Progenitor cell of endocrine pancreas (in vitro differentiated cells): ENCODE measurements around the gene LOXHD1. TPM values are rescaled to one million over a fixed set of nuclear protein-coding genes. Genes with fewer than 3 reads are reported as not detected.

ENCODE experiments used
- DNase-seq: peaks from one replicate; pipeline ENCODE4 v3.0.0; 2021; ENCODE audit warnings: low spot score; ENCODE audit not compliant: unreplicated experiment
- H3K27ac Mint-ChIP-seq: 2 replicates; pipeline ENCODE4 v1.8.0; 2021; ENCODE audit warnings: mild to moderate bottlenecking, moderate library complexity, mixed read lengths
- H3K27me3 Mint-ChIP-seq: 2 replicates; pipeline ENCODE4 v1.8.0; 2021; ENCODE audit warnings: mixed read lengths
- H3K36me3 Mint-ChIP-seq: 2 replicates; pipeline ENCODE4 v1.8.0; 2022; ENCODE audit warnings: mixed read lengths; ENCODE audit not compliant: insufficient read depth
- H3K4me1 Mint-ChIP-seq: 2 replicates; pipeline ENCODE4 v1.8.0; 2021; ENCODE audit warnings: low read depth, mixed read lengths
- H3K4me3 Mint-ChIP-seq: 2 replicates; pipeline ENCODE4 v1.8.0; 2021; ENCODE audit warnings: low read depth, mild to moderate bottlenecking, moderate library complexity, mixed read lengths
- H3K9me3 Mint-ChIP-seq: 2 replicates; pipeline ENCODE4 v1.8.0; 2021; ENCODE audit warnings: low read depth, mixed read lengths
- total RNA-seq: library from RNA; stranded (reverse); gene quantifications from 2 replicates; pipeline ENCODE4 v1.2.1, GENCODE V29; 2021
- TF ChIP-seq, protein P1 (sequence below): fragments of 200-600 bp; sonication (generic); IDR thresholded peaks from one replicate; pipeline ENCODE4 v1.5.0; 2021; ENCODE audit warnings: antibody characterized with exemption, mild to moderate bottlenecking; ENCODE audit not compliant: unreplicated experiment

LOXHD1 gene
- total RNA-seq, 1 donor from 2014 or later: 0.36 TPM

GRCh38 chr18:46447323-46447722 is 209.7 kb downstream of the LOXHD1 start:
- Mint-ChIP-seq H3K4me1 (no peaks in the 10 kb centered on the region), H3K4me3 (no peak overlapping the region), H3K36me3 (peaks cover 4% of the 10 kb centered on the region), H3K27me3 (no peaks in the 10 kb centered on the region), H3K9me3 (peaks cover 3% of the 10 kb centered on the region), H3K27ac (no peak overlapping the region)
- DNase-seq: no peak
- TF ChIP-seq, protein P1, sequence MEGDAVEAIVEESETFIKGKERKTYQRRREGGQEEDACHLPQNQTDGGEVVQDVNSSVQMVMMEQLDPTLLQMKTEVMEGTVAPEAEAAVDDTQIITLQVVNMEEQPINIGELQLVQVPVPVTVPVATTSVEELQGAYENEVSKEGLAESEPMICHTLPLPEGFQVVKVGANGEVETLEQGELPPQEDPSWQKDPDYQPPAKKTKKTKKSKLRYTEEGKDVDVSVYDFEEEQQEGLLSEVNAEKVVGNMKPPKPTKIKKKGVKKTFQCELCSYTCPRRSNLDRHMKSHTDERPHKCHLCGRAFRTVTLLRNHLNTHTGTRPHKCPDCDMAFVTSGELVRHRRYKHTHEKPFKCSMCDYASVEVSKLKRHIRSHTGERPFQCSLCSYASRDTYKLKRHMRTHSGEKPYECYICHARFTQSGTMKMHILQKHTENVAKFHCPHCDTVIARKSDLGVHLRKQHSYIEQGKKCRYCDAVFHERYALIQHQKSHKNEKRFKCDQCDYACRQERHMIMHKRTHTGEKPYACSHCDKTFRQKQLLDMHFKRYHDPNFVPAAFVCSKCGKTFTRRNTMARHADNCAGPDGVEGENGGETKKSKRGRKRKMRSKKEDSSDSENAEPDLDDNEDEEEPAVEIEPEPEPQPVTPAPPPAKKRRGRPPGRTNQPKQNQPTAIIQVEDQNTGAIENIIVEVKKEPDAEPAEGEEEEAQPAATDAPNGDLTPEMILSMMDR: no peak

- peaks cover 5% of the 10 kb centered on the region for H3K36me3 Mint-ChIP-seq
- TF ChIP-seq, protein P1: no peak
- DNase-seq: no peak
Observed at GRCh38 chr18:46445522-46446313, 211.3 kb downstream of the LOXHD1 start.

DNA sequence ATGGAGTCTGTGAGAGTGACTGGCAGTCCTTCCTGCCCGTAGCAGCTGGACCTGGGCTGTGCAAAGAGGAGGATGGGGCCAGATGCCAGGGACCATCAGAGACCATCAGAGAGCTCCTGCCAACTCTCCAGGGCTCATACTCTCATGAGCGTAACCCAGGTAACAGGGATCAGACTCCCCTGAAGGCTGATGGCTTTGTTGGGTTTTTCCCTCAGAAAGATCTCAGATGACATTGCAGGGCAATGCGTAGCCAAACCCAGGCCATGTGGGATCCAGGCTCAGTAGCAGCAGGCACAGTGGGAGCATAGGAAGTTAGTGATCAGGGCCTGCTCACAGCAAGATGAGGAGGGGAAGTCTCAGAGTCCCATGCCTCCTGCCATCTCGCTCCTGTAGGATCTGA is 218.0 kb downstream of the LOXHD1 start:
- Mint-ChIP-seq H3K27ac (no peak overlapping the region), H3K4me3 (no peak overlapping the region), H3K4me1 (peaks cover 2% of the 10 kb centered on the region), H3K27me3 (no peaks in the 10 kb centered on the region), H3K9me3 (peaks cover 3% of the 10 kb centered on the region), H3K36me3 (peaks cover 10% of the 10 kb centered on the region)
- TF ChIP-seq, protein P1: no peak
- no peak for DNase-seq

More at GRCh38 chr18:46445522-46446313, 211.3 kb downstream of the LOXHD1 start:
- no peak overlapping the region for H3K4me3 Mint-ChIP-seq
- H3K27ac Mint-ChIP-seq: no peak overlapping the region
- H3K27me3 Mint-ChIP-seq: no peaks in the 10 kb centered on the region
- H3K4me1 Mint-ChIP-seq: no peaks in the 10 kb centered on the region
- peaks cover 3% of the 10 kb centered on the region for H3K9me3 Mint-ChIP-seq

GRCh38 chr18:46437061-46437460 is 220.0 kb downstream of the LOXHD1 start:
- H3K27ac Mint-ChIP-seq: no peak overlapping the region

DNA sequence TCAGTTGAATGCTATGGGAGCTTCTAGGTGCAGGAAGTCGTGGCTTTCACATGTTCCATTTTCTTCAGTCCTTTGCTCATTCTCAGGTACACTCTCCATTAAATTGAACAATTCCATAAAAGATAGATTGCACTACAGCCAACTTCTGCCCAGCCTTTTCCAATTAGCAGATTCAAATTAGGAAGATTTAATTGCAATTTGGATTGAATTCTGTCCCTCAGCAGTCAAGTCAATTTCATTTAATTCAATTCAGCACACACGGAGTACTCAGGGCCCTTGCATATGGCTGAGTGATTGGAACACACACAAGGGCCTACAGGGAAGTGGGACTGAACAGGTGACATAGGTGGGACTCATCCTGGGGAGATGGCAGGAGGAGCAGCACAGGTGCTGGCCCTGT is 220.4 kb downstream of the LOXHD1 start:
- H3K27ac Mint-ChIP-seq: no peak overlapping the region

More at GRCh38 chr18:46437061-46437460, 220.0 kb downstream of the LOXHD1 start:
- peaks cover 8% of the 10 kb centered on the region for H3K36me3 Mint-ChIP-seq
- H3K4me1 Mint-ChIP-seq: peaks cover 2% of the 10 kb centered on the region
- H3K4me3 Mint-ChIP-seq: no peak overlapping the region
- no peaks in the 10 kb centered on the region for H3K27me3 Mint-ChIP-seq
- DNase-seq: no peak
- H3K9me3 Mint-ChIP-seq: no peaks in the 10 kb centered on the region
- TF ChIP-seq, protein P1: no peak

More for the DNA sequence above, 220.4 kb downstream of the LOXHD1 start:
- TF ChIP-seq, protein P1: no peak
- Mint-ChIP-seq H3K36me3 (peaks cover 8% of the 10 kb centered on the region), H3K9me3 (no peaks in the 10 kb centered on the region), H3K4me3 (no peak overlapping the region), H3K27me3 (no peaks in the 10 kb centered on the region), H3K4me1 (peaks cover 4% of the 10 kb centered on the region)
- no peak for DNase-seq
